Activated T-cell treated with anti-CD3 and anti-CD28 coated beads, Interleukin-2, amount 50 U/mL, for 4 hours (primary cell): ENCODE results near the gene STS. TPM values are rescaled to one million over a fixed set of nuclear protein-coding genes. Genes with fewer than 3 reads are reported as not detected.
"Not testable (repeated sequence)": the region's sequence is repeated elsewhere in the genome, so short reads cannot be mapped to it uniquely, and the experiment has no call there.

Experiments
- ATAC-seq, 2 donors: fragments of 200-7000 bp; cut with Tn5 transposase; one replicate each; pipeline ENCODE4 v1.10.0; 2021
- DNase-seq: peaks from one replicate; pipeline ENCODE4 v3.0.0-alpha.2; 2020
- H3K27me3 Mint-ChIP-seq: one replicate; pipeline ENCODE4 v1.8.0; 2021; ENCODE audit warnings: low read depth, mixed read lengths
- H3K36me3 Mint-ChIP-seq: one replicate; pipeline ENCODE4 v1.8.0; 2022; ENCODE audit warnings: mixed read lengths; ENCODE audit not compliant: insufficient read depth
- H3K4me1 Mint-ChIP-seq: one replicate; pipeline ENCODE4 v1.8.0; 2021; ENCODE audit warnings: low read depth, mixed read lengths
- H3K4me3 Mint-ChIP-seq: one replicate; pipeline ENCODE4 v1.8.0; 2021; ENCODE audit warnings: mild to moderate bottlenecking, moderate library complexity, mixed read lengths
- H3K9me3 Mint-ChIP-seq: one replicate; pipeline ENCODE4 v1.8.0; 2021; ENCODE audit warnings: mixed read lengths
- total RNA-seq, 3 donors: library from RNA; stranded (reverse); gene quantifications; one replicate each; pipeline ENCODE4 v1.2.1, GENCODE V29; 2021

STS gene
- total RNA-seq, 3 donors from 2014 or later, result 1.6 to 2.4 (median 1.6) TPM

- H3K27me3 Mint-ChIP-seq, result no peaks in the 10 kb centered on the region
- H3K36me3 Mint-ChIP-seq, result peaks cover 2% of the 10 kb centered on the region
- H3K9me3 Mint-ChIP-seq, result no peaks in the 10 kb centered on the region
- ATAC-seq, result no peak
- H3K4me3 Mint-ChIP-seq, result no peak overlapping the region
- no peak for DNase-seq
- H3K4me1 Mint-ChIP-seq, result peaks cover 11% of the 10 kb centered on the region
Measured at GRCh38 chrX:7149411-7149810, 1.9 kb downstream of the STS start.

GRCh38 chrX:7153231-7153630 is 5.7 kb downstream of the STS start:
- no peaks in the 10 kb centered on the region for H3K4me1 Mint-ChIP-seq
- no peaks in the 10 kb centered on the region for H3K9me3 Mint-ChIP-seq
- H3K27me3 Mint-ChIP-seq, result no peaks in the 10 kb centered on the region
- no peak for DNase-seq
- peaks cover 2% of the 10 kb centered on the region for H3K36me3 Mint-ChIP-seq
- no peak for ATAC-seq
- no peak overlapping the region for H3K4me3 Mint-ChIP-seq

GRCh38 chrX:7154041-7154597 is 6.6 kb downstream of the STS start:
- Mint-ChIP-seq H3K4me1 (no peaks in the 10 kb centered on the region), H3K4me3 (no peak overlapping the region), H3K36me3 (peaks cover 2% of the 10 kb centered on the region), H3K9me3 (no peaks in the 10 kb centered on the region), H3K27me3 (no peaks in the 10 kb centered on the region)
- no peak for DNase-seq
- no peak for ATAC-seq

- no peak for ATAC-seq
- Mint-ChIP-seq H3K4me3 (no peak overlapping the region), H3K36me3 (peaks cover 2% of the 10 kb centered on the region), H3K4me1 (no peaks in the 10 kb centered on the region), H3K27me3 (no peaks in the 10 kb centered on the region), H3K9me3 (no peaks in the 10 kb centered on the region)
- no peak for DNase-seq
Measured at GRCh38 chrX:7155163-7155562, 7.7 kb downstream of the STS start.

GRCh38 chrX:7156879-7157278 is 9.4 kb downstream of the STS start:
- peaks cover 2% of the 10 kb centered on the region for H3K36me3 Mint-ChIP-seq
- DNase-seq (no peak), ATAC-seq (no peak)
- H3K27me3 Mint-ChIP-seq, result no peaks in the 10 kb centered on the region
- no peaks in the 10 kb centered on the region for H3K4me1 Mint-ChIP-seq
- H3K4me3 Mint-ChIP-seq, result no peak overlapping the region
- no peaks in the 10 kb centered on the region for H3K9me3 Mint-ChIP-seq

- ATAC-seq (no peak), DNase-seq (no peak)
- Mint-ChIP-seq H3K4me1 (no peaks in the 10 kb centered on the region), H3K4me3 (no peak overlapping the region), H3K27me3 (no peaks in the 10 kb centered on the region), H3K36me3 (peaks cover 2% of the 10 kb centered on the region), H3K9me3 (no peaks in the 10 kb centered on the region)
Measured at GRCh38 chrX:7158468-7158990, 11.0 kb downstream of the STS start.

- no peaks in the 10 kb centered on the region for H3K4me1 Mint-ChIP-seq
- no peaks in the 10 kb centered on the region for H3K36me3 Mint-ChIP-seq
- DNase-seq (no peak), ATAC-seq (no peak)
- no peaks in the 10 kb centered on the region for H3K9me3 Mint-ChIP-seq
- H3K27me3 Mint-ChIP-seq, result no peaks in the 10 kb centered on the region
- no peak overlapping the region for H3K4me3 Mint-ChIP-seq
Measured at GRCh38 chrX:7159149-7159861, 11.8 kb downstream of the STS start.

- DNase-seq, result no peak
- Mint-ChIP-seq H3K4me3 (no peak overlapping the region), H3K9me3 (no peaks in the 10 kb centered on the region), H3K36me3 (no peaks in the 10 kb centered on the region), H3K27me3 (no peaks in the 10 kb centered on the region), H3K4me1 (no peaks in the 10 kb centered on the region)
- no peak for ATAC-seq
Measured at GRCh38 chrX:7163146-7163677, 15.7 kb downstream of the STS start.

- no peak for ATAC-seq
- Mint-ChIP-seq H3K4me1 (no peaks in the 10 kb centered on the region), H3K9me3 (no peaks in the 10 kb centered on the region), H3K27me3 (no peaks in the 10 kb centered on the region), H3K4me3 (no peak overlapping the region), H3K36me3 (no peaks in the 10 kb centered on the region)
- DNase-seq, result no peak
Measured at GRCh38 chrX:7164174-7164573, 16.7 kb downstream of the STS start.

- no peak overlapping the region for H3K4me3 Mint-ChIP-seq
- no peak for DNase-seq
Measured at GRCh38 chrX:7168371-7168770, 20.9 kb downstream of the STS start.

GRCh38 chrX:7169627-7170026 is 22.1 kb downstream of the STS start:
- Mint-ChIP-seq H3K9me3 (peaks cover 3% of the 10 kb centered on the region), H3K27me3 (no peaks in the 10 kb centered on the region), H3K4me3 (no peak overlapping the region), H3K4me1 (no peaks in the 10 kb centered on the region), H3K36me3 (no peaks in the 10 kb centered on the region)
- DNase-seq, result no peak
- no peak for ATAC-seq

More at GRCh38 chrX:7168371-7168770, 20.9 kb downstream of the STS start:
- H3K27me3 Mint-ChIP-seq, result no peaks in the 10 kb centered on the region
- H3K9me3 Mint-ChIP-seq, result peaks cover 3% of the 10 kb centered on the region
- H3K4me1 Mint-ChIP-seq, result no peaks in the 10 kb centered on the region
- ATAC-seq, result no peak
- H3K36me3 Mint-ChIP-seq, result no peaks in the 10 kb centered on the region

GRCh38 chrX:7170898-7171297 is 23.4 kb downstream of the STS start:
- Mint-ChIP-seq H3K4me3 (no peak overlapping the region), H3K27me3 (no peaks in the 10 kb centered on the region), H3K36me3 (peaks cover 2% of the 10 kb centered on the region), H3K9me3 (peaks cover 3% of the 10 kb centered on the region), H3K4me1 (no peaks in the 10 kb centered on the region)
- ATAC-seq (peak in 1 of 2 donors; percentile 50), DNase-seq (peak; percentile 27)

- ATAC-seq, H3K27me3 Mint-ChIP-seq, H3K4me1 Mint-ChIP-seq, DNase-seq, H3K9me3 Mint-ChIP-seq, H3K4me3 Mint-ChIP-seq, H3K36me3 Mint-ChIP-seq: not testable (repeated sequence)
Measured at GRCh38 chrX:7178859-7179258, 31.3 kb downstream of the STS start.

- H3K4me1 Mint-ChIP-seq, result no peaks in the 10 kb centered on the region
Measured at GRCh38 chrX:7179446-7179845, 31.9 kb downstream of the STS start.

GRCh38 chrX:7184816-7185215 is 37.3 kb downstream of the STS start:
- Mint-ChIP-seq H3K4me1 (no peaks in the 10 kb centered on the region), H3K27me3 (no peaks in the 10 kb centered on the region), H3K9me3 (no peaks in the 10 kb centered on the region), H3K4me3 (no peak overlapping the region), H3K36me3 (no peaks in the 10 kb centered on the region)
- ATAC-seq (no peak), DNase-seq (no peak)

More at GRCh38 chrX:7179446-7179845, 31.9 kb downstream of the STS start:
- no peak for DNase-seq
- H3K9me3 Mint-ChIP-seq, result no peaks in the 10 kb centered on the region
- H3K4me3 Mint-ChIP-seq, result no peak overlapping the region
- no peaks in the 10 kb centered on the region for H3K27me3 Mint-ChIP-seq
- peaks cover 2% of the 10 kb centered on the region for H3K36me3 Mint-ChIP-seq
- ATAC-seq, result no peak
